SK-N-MC (cell line): ENCODE results near the gene SHANK3.

Source experiments
- EZH2 ChIP-seq: fragments of 200-600 bp; sonication (generic); IDR thresholded peaks from one replicate; pipeline ENCODE4 v1.6.1; 2017; ENCODE audit warnings: antibody characterized with exemption
- POLR2AphosphoS5 ChIP-seq: IDR thresholded peaks from 2 replicates; pipeline ENCODE4 v1.6.1; 2012; ENCODE audit warnings: mild to moderate bottlenecking, low read depth, low read length, borderline replicate concordance

GRCh38 chr22:50630376-50630775, 42.2 kb upstream of the SHANK3 start:
- no peak for TF ChIP-seq EZH2
- no peak for TF ChIP-seq POLR2AphosphoS5
